Spleen (tissue), 7 donors: ENCODE measurements around the gene COBL.

ENCODE experiments used
- CTCF ChIP-seq, 11 experiments: fragments of 200-600 bp in 7 of 11; fragments of 450-650 bp in 4 of 11; sonication (generic) in 4 of 11; IDR thresholded peaks in 8 of 11; conservative IDR thresholded peaks in 3 of 11; 1 replicate in 7 of 11; 2 replicates in 4 of 11; pipeline versions ENCODE4 v1.4.0 to v1.8.0; 2016 to 2021; ENCODE audit warnings: antibody characterized with exemption in 11 of 11, inconsistent platforms in 4 of 11, mild to moderate bottlenecking in 1 of 11
- POLR2AphosphoS5 ChIP-seq, 3 donors: sonication (generic); formaldehyde crosslinking; IDR thresholded peaks; one replicate each; pipeline ENCODE4 v1.5.1; 2017; ENCODE audit warnings: antibody characterized with exemption in 3 of 3
- donor health status: DM: no; HTN: no; CAD: no; lungs with moderate emphysema.
- donor health status: DM: no; HTN: no; CAD: no.
- donor health status: DM: no; HTN: no; CAD: no.

- TF ChIP-seq CTCF (IDR thresholded peaks at IDR 0.05 in 8 of 11, conservative IDR thresholded peaks at IDR 0.05 in 3 of 11) (no peak), POLR2AphosphoS5 (IDR thresholded peaks at IDR 0.05) (no peak)
These were observed 26.8 kb downstream of the COBL start for GRCh38 chr7:51289623-51290303.
